ENCODE data around the gene CHST11. TPM values are rescaled to one million over a fixed set of nuclear protein-coding genes. Genes with fewer than 3 reads are reported as not detected.

Gene CHST11
- total RNA-seq, 4 donors from 2014 or later, result 20.8 to 56.7 (median 26.5) TPM

DNA sequence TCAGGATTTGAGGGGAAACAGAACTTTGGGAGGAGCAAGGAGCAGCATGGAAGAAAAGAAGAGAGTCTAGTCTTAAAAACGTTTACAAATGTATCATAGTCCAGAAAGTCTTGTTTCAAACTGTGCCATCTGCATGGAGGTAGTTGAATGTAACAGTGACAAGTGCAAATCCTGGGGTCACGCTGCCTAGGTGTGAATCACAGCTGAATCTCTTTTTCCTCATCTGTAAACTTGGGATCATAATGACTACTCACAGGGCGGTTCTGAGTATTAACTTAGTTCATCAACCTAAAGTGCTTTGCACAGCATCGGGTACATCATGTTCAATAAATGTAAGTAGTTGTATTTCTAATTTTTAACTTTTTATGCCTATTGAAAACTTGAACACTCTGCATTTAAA is 208.5 kb downstream of the CHST11 start:
- H3K27ac ChIP-seq, result no peak overlapping the region

GRCh38 chr12:104667139-104667538 is 210.4 kb downstream of the CHST11 start:
- Histone ChIP-seq H3K4me3 (no peak overlapping the region), H3K36me3 (no peaks in the 10 kb centered on the region), H3K4me1 (peaks cover 0 to 49% (median 41%) of the 10 kb centered on the region in 4 donors), H3K27me3 (no peaks in the 10 kb centered on the region), H3K9me3 (no peaks in the 10 kb centered on the region), H3K27ac (no peak overlapping the region)
- 82 to 83% methylated on average over 7 of the region's 7 CpGs for WGBS, 2 donors
- TF ChIP-seq POLR2A (IDR thresholded peaks at IDR 0.05) (no peak), EP300 (IDR thresholded peaks at IDR 0.05) (no peak)
- TF ChIP-seq, protein P1, sequence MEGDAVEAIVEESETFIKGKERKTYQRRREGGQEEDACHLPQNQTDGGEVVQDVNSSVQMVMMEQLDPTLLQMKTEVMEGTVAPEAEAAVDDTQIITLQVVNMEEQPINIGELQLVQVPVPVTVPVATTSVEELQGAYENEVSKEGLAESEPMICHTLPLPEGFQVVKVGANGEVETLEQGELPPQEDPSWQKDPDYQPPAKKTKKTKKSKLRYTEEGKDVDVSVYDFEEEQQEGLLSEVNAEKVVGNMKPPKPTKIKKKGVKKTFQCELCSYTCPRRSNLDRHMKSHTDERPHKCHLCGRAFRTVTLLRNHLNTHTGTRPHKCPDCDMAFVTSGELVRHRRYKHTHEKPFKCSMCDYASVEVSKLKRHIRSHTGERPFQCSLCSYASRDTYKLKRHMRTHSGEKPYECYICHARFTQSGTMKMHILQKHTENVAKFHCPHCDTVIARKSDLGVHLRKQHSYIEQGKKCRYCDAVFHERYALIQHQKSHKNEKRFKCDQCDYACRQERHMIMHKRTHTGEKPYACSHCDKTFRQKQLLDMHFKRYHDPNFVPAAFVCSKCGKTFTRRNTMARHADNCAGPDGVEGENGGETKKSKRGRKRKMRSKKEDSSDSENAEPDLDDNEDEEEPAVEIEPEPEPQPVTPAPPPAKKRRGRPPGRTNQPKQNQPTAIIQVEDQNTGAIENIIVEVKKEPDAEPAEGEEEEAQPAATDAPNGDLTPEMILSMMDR (IDR thresholded peaks at IDR 0.05), result no peak
- DNase-seq (ENCODE audit: low spot score in 2 of 2), result no peak

More for the DNA sequence above, 208.5 kb downstream of the CHST11 start:
- Histone ChIP-seq H3K36me3 (no peaks in the 10 kb centered on the region), H3K9me3 (no peaks in the 10 kb centered on the region), H3K4me3 (no peak overlapping the region), H3K4me1 (peaks cover 0 to 30% (median 23%) of the 10 kb centered on the region in 4 donors), H3K27me3 (no peaks in the 10 kb centered on the region)
- 82 to 88% methylated on average over 4 of the region's 4 CpGs for WGBS, 2 donors
- DNase-seq (ENCODE audit: low spot score in 2 of 2), result no peak
- TF ChIP-seq, protein P1 (IDR thresholded peaks at IDR 0.05), result no peak
- no peak for TF ChIP-seq POLR2A (IDR thresholded peaks at IDR 0.05)

DNA sequence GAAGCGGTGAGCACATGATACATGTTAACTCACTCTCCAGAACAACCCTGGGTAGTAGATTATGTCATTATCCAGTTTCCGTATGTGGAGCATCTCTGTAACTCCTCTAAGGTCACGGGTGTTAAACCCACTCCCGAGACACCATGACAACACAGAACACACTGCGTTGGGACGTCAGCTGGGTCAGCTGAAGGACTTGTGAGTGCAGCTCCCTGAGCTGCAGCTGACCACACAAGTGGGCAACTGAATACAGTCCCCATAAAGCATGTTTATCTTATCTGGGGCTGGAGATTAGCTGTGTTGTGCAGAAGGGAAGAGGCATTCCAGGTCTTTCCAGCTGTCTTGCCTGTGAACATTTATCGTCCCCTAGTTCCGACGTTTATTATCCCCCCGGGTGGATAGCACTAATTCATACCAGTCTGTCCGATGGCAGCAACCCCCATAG is 211.5 kb downstream of the CHST11 start:
- Histone ChIP-seq H3K4me1 (peaks cover 0 to 59% (median 48%) of the 10 kb centered on the region in 4 donors), H3K9me3 (no peaks in the 10 kb centered on the region), H3K27me3 (no peaks in the 10 kb centered on the region), H3K27ac (peak overlapping the region; percentile 56 to 90 (median 78)), H3K4me3 (no peak overlapping the region), H3K36me3 (no peaks in the 10 kb centered on the region)
- WGBS, 2 donors, result 40 to 47% methylated on average over 10 to 11 of the region's 11 CpGs
- no peak for DNase-seq (ENCODE audit: low spot score in 2 of 2)
- TF ChIP-seq POLR2A (IDR thresholded peaks at IDR 0.05) (no peak), EP300 (IDR thresholded peaks at IDR 0.05) (peak in 1 of 2 donors; percentile 39)

DNA sequence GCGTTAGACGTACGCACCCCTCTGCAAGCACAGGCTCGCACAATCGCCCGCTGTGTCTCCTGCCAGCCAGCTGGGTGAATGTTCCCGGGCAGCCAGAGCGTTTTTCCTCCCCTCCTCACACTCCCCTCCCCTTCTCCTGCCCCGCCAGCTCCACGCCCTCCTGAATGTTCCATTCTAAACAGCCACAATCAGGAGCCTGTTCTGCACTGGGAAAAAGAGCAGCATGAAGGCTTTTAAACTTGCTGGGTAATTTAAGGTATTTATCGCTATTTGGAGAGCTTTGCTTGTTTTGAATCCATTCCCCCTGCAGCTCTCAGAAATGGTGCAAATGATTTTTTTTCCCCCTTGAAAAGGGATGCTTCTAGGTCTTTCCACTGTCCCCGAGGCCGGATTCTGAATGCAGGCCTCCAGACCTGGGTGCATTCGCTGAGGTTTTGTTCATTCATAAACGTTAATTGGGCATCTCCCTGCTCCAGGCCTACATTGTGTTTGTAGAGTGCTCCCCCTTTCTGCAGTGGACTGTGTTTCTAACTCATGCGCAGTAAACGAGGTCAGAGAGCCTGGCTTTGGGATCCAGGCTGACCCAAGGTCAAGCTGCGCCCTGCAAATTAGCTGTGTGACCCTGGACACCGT is 212.5 kb downstream of the CHST11 start:
- DNase-seq (ENCODE audit: low spot score in 2 of 2), result peak in 1 of 2 donors; percentile 34
- Histone ChIP-seq H3K27me3 (no peaks in the 10 kb centered on the region), H3K9me3 (no peaks in the 10 kb centered on the region), H3K27ac (peak overlapping the region; percentile 33 to 90 (median 78)), H3K36me3 (no peaks in the 10 kb centered on the region), H3K4me1 (peaks cover 0 to 59% (median 48%) of the 10 kb centered on the region in 4 donors), H3K4me3 (peak overlapping the region in 1 of 4 donors; percentile 5)
- no peak for TF ChIP-seq POLR2A (IDR thresholded peaks at IDR 0.05)
- peak in 1 of 2 donors; percentile 67 for TF ChIP-seq EP300 (IDR thresholded peaks at IDR 0.05)
- TF ChIP-seq, protein P1 (IDR thresholded peaks at IDR 0.05), result peak in 2 of 5 experiments; percentile 16 to 33
- 16 to 23% methylated on average over 19 of the region's 19 CpGs for WGBS, 2 donors

- Histone ChIP-seq H3K4me3 (no peak overlapping the region), H3K36me3 (no peaks in the 10 kb centered on the region), H3K27me3 (no peaks in the 10 kb centered on the region), H3K9me3 (no peaks in the 10 kb centered on the region), H3K27ac (peak overlapping the region; percentile 33 to 90 (median 78)), H3K4me1 (peaks cover 0 to 59% (median 48%) of the 10 kb centered on the region in 4 donors)
- TF ChIP-seq, protein P1 (IDR thresholded peaks at IDR 0.05), result no peak
- TF ChIP-seq POLR2A (IDR thresholded peaks at IDR 0.05), result no peak
- TF ChIP-seq EP300 (IDR thresholded peaks at IDR 0.05), result no peak
- DNase-seq (ENCODE audit: low spot score in 2 of 2), result no peak
- WGBS, 2 donors, result 45 to 60% methylated on average over 6 of the region's 6 CpGs
These were observed 213.1 kb downstream of the CHST11 start for GRCh38 chr12:104669851-104670337.
